SIG-M5 treated with dmso at 0.1 percent for 504 hours (cell line): ENCODE results near the gene BRAF.
A peak's percentile ranks its signal among the peaks of the same experiment; 100 is the strongest.
"Not testable (repeated sequence)": the region's sequence is repeated elsewhere in the genome, so short reads cannot be mapped to it uniquely, and the experiment has no call there.

Experiments used
- DNase-seq: peaks from one replicate; lab custom pipeline; 2025; ENCODE audit not compliant: unreplicated experiment; lab: John Stamatoyannopoulos, UW

BRAF gene

GRCh38 chr7:140684066-140684950 lies 240.4 kb downstream of the BRAF start:
- DNase-seq: no peak

GRCh38 chr7:140683657-140684056 lies 241.1 kb downstream of the BRAF start:
- no peak for DNase-seq

- no peak for DNase-seq
These were observed 243.0 kb downstream of the BRAF start for GRCh38 chr7:140681766-140682165.

- DNase-seq: no peak
These were observed 243.8 kb downstream of the BRAF start for GRCh38 chr7:140680886-140681285.

GRCh38 chr7:140679186-140679585 lies 245.5 kb downstream of the BRAF start:
- no peak for DNase-seq

GRCh38 chr7:140678816-140679130 lies 246.0 kb downstream of the BRAF start:
- DNase-seq: no peak

- no peak for DNase-seq
These were observed 246.5 kb downstream of the BRAF start for GRCh38 chr7:140678081-140678815.

GRCh38 chr7:140677496-140677895 lies 247.2 kb downstream of the BRAF start:
- no peak for DNase-seq

- not testable (repeated sequence) for DNase-seq
These were observed 247.8 kb downstream of the BRAF start for GRCh38 chr7:140676956-140677355.

- DNase-seq: peak; percentile 55
These were observed 248.4 kb downstream of the BRAF start for GRCh38 chr7:140676306-140676705.

- DNase-seq: no peak
These were observed 249.0 kb downstream of the BRAF start for GRCh38 chr7:140675726-140676125.

GRCh38 chr7:140674899-140675701 lies 249.6 kb downstream of the BRAF start:
- DNase-seq: peak; percentile 30

GRCh38 chr7:140674356-140674800 lies 250.4 kb downstream of the BRAF start:
- peak; percentile 22 for DNase-seq

GRCh38 chr7:140673774-140674155 lies 251.0 kb downstream of the BRAF start:
- no peak for DNase-seq

GRCh38 chr7:140673063-140673773 lies 251.5 kb downstream of the BRAF start:
- peak; percentile 18 for DNase-seq

- DNase-seq: no peak
These were observed 252.2 kb downstream of the BRAF start, which contains the start of gene ADCK2 for GRCh38 chr7:140672382-140673062. TSS of gene ADCK2 (plus strand) at chr7:140672945. CDS start at chr7:140673331, 386 bp downstream.

GRCh38 chr7:140671966-140672365 lies 252.8 kb downstream of the BRAF start:
- no peak for DNase-seq

GRCh38 chr7:140670343-140670935 lies 254.3 kb downstream of the BRAF start:
- DNase-seq: no peak

GRCh38 chr7:140669862-140670261 lies 254.9 kb downstream of the BRAF start:
- DNase-seq: not testable (repeated sequence)

GRCh38 chr7:140669352-140669751 lies 255.4 kb downstream of the BRAF start:
- no peak for DNase-seq
